GM12875 (cell line): ENCODE results near the gene ERCC3.
A peak's percentile ranks its signal among the peaks of the same experiment; 100 is the strongest.

Experiments
- H3K4me3 ChIP-seq: one replicate; pipeline ENCODE4 v1.5.1; 2011; ENCODE audit warnings: low read depth, low read length, control low read depth
- TF ChIP-seq, protein P1 (sequence below): IDR thresholded peaks from 2 replicates; pipeline ENCODE4 v1.5.1; 2011; ENCODE audit warnings: low read depth, mild to moderate bottlenecking, control low read depth, inconsistent platforms, low read length, moderate library complexity, borderline replicate concordance; ENCODE audit not compliant: insufficient read depth

ERCC3 gene

DNA sequence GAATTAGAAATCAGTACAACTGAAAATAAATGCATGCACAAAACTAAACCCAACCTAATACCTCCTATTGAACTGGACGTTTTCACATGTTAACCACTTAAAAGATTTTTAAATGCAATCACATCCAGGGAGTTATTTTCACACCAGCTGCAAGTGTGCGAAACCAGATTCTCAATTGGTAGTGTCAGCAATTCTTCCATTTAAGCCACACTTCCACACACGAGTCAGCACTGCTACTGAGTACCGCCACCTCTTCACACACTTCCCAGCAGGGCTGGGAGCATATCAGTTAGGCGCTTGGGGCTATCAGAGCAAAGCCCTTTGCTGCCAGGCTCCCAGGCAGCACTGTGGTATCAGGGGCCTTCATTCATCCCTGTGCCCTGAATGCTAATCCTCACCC, 14.2 kb downstream of the ERCC3 start:
- TF ChIP-seq, protein P1, sequence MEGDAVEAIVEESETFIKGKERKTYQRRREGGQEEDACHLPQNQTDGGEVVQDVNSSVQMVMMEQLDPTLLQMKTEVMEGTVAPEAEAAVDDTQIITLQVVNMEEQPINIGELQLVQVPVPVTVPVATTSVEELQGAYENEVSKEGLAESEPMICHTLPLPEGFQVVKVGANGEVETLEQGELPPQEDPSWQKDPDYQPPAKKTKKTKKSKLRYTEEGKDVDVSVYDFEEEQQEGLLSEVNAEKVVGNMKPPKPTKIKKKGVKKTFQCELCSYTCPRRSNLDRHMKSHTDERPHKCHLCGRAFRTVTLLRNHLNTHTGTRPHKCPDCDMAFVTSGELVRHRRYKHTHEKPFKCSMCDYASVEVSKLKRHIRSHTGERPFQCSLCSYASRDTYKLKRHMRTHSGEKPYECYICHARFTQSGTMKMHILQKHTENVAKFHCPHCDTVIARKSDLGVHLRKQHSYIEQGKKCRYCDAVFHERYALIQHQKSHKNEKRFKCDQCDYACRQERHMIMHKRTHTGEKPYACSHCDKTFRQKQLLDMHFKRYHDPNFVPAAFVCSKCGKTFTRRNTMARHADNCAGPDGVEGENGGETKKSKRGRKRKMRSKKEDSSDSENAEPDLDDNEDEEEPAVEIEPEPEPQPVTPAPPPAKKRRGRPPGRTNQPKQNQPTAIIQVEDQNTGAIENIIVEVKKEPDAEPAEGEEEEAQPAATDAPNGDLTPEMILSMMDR = no peak
- no peak overlapping the region for H3K4me3 ChIP-seq

DNA sequence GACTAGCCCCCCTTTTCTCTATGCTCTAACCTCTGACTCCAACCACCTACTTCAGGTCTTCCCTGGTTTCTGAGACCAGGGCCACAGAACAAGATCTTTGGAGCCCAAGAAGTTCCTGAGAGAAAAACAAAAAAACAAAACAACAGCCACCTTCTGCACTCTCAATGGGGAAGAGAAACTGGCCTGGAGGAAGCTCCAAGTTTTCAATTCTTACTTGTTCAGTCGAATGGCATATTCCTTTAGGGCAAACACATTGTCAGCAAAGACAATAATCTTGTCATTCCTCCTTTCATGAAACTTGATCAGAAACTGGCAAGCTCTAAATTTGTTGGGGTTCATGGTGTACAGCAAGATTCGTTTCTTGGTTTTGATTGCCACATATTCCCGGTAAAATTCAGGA, 15.0 kb downstream of the ERCC3 start:
- TF ChIP-seq, protein P1 = no peak
- H3K4me3 ChIP-seq = no peak overlapping the region

DNA sequence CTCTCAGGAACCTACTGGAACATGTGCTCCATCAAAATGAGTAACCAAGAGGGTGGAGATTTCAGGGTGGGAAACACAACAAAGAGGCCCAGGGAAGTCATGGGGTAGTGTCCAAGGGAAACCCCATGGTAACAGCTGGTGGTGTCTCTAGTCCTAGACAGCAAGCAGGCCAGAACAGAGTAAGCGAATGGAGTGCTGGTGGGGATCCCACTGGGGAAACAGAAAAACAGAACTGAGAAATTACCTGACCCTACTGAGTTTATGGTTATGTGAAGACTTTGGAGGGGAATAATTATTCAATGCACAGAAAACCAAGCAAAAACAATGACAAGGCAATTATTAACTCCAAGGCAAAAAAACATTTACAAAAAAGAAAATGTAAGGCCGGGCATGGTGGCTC, 16.9 kb downstream of the ERCC3 start:
- no peak overlapping the region for H3K4me3 ChIP-seq
- TF ChIP-seq, protein P1 = no peak

DNA sequence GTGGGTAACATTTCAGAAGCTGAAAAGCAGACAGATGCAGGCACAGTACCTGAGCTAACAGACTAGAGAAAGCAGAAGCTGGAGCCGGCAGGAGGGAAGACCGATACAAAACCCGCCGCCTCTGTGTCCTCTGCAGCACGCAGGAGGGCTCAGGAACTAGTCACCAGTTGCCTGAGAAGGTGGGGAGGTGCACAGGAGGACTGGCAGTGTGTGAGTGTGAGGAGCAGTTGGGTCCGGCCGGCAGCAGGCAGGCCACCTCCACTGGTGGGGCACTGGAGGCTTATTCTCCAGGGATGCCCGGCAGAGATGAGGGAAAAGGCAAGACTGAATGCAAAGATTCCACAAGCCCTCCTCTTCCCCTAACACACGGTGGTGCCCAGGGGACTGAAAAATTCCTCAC, 18.2 kb downstream of the ERCC3 start:
- TF ChIP-seq, protein P1 = no peak
- no peak overlapping the region for H3K4me3 ChIP-seq

DNA sequence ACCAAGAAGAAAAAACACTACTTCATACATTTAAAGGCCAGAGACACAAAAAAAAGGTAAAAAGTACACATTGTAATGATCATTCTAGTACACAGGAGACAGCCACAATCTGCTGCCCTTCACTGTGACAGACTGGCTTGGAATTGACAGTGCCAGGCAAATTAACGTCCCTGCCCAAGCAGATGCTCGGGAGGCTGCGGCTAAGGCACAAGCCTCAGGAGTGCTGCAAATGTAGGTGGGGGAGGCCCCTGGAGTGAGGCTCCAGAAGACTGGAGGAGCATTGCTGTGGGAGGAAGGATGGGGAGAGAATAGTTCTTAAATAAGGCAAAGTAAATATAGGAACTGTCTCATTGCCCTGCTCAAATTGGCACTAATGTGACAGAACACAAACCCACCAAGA, 18.6 kb downstream of the ERCC3 start:
- H3K4me3 ChIP-seq = no peak overlapping the region
- TF ChIP-seq, protein P1 = no peak

DNA sequence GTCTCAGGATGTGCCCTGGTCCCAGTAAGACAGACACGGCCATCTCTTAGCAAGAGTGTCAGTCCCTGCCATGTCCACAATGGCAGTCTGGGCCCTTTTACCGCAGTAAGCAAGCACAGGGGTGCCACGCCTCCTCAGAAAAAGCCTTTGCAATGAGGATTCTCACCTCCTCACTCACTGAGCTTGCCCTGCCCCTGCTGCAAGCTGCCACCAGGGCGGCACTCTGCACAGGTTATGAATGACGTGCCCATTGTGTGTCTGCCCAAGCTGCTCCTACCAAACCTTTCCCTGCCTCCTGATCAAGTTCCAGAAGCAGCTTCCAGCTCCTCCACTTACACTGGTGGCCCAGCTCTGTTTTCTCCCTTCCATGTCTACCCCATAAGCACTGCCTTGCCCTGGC, 23.3 kb downstream of the ERCC3 start:
- no peak overlapping the region for H3K4me3 ChIP-seq
- TF ChIP-seq, protein P1 = peak; percentile 23; the same call in 1 of the 2 replicates

DNA sequence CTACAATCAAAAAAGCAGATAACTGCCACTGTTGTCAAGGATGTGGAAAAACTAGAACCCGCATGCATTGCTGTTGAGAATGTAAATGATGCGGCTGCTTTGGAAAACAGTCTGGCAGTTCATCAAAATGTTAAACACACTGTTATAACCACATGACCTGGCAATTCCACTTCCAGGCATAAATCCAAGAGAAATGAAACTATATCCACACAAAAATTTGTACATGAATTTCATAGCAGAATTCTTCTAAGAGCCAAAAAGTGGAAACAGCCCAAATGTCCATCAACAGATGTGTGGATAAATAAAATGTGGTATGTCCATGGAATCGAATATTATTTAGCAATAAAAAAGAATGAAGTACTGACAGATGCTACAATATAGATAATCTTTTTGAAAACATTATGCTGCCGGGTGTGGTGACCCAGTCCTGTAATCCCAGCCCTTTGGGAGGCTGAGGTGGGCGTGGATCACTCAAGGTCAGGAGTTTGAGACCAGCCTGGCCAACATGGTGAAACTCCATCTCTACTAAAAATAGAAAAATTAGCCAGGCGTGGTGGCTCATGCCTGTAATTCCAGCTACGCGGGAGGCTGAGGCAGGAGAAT, 32.0 kb downstream of the ERCC3 start:
- TF ChIP-seq, protein P1 = no peak

More for the DNA sequence above, 32.0 kb downstream of the ERCC3 start:
- H3K4me3 ChIP-seq = no peak overlapping the region
